ENCODE results near the gene AK9. TPM values are rescaled to one million over a fixed set of nuclear protein-coding genes. Genes with fewer than 3 reads are reported as not detected.

Gene AK9
- polyA plus RNA-seq, 1 of the 3 experiments (the other 2 are of a cell fraction), result 0.76 TPM

GRCh38 chr6:109678240-109678639 is 12.8 kb downstream of the AK9 start:
- Histone ChIP-seq H3K9ac (no peak overlapping the region), H3K9me3 (no peaks in the 10 kb centered on the region), H3K79me2 (ENCODE audit: insufficient read depth) (no peaks in the 10 kb centered on the region), H3K4me1 (ENCODE audit: control insufficient read depth in 1 of 2, insufficient read depth in 2 of 2, low read depth in 1 of 2, low read length in 1 of 2) (no peaks in the 10 kb centered on the region), H2AFZ (ENCODE audit: low read depth) (no peak overlapping the region), H4K20me1 (ENCODE audit: insufficient read depth) (no peaks in the 10 kb centered on the region), H3K27me3 (ENCODE audit: insufficient read depth) (no peaks in the 10 kb centered on the region), H3K4me3 (ENCODE audit: low read depth in 2 of 2, low read length in 1 of 2) (no peak overlapping the region), H3F3A (replicated peaks; ENCODE audit: insufficient read depth) (no peaks in the 10 kb centered on the region), H3K9me2 (no peaks in the 10 kb centered on the region), H3K4me2 (no peak overlapping the region), H3K27ac (ENCODE audit: low read depth in 2 of 2, low read length in 1 of 2) (no peak overlapping the region), H3K36me3 (replicated peaks in 1 of 2; ENCODE audit: control insufficient read depth in 1 of 2, insufficient read depth in 2 of 2, low read length in 1 of 2) (no peaks in the 10 kb centered on the region)
- ChIA-PET CTCF (interaction anchor here (1.0 kb wide), 1 partner anchor 360 kb away, joined by 3 read pairs; no protein-coding TSS in a partner anchor), POLR2A (no interaction called here)
- no peak for DNase-seq
- TF ChIP-seq SMC3 (IDR thresholded peaks at IDR 0.05; ENCODE audit: low read depth, low read length) (no peak), TCF12 (IDR thresholded peaks at IDR 0.05) (no peak), ELF1 (IDR thresholded peaks at IDR 0.05) (no peak), EP300 (IDR thresholded peaks at IDR 0.05; ENCODE audit: borderline replicate concordance in 1 of 2, low read depth in 1 of 2, low read length in 1 of 2) (no peak), MXI1 (IDR thresholded peaks at IDR 0.05; ENCODE audit: low read depth, low read length) (no peak), ZBTB33 (IDR thresholded peaks at IDR 0.05; ENCODE audit: borderline replicate concordance, low read depth) (no peak), RAD21 (IDR thresholded peaks at IDR 0.05; ENCODE audit: low read length) (no peak), PBX3 (IDR thresholded peaks at IDR 0.05) (no peak), REST (IDR thresholded peaks at IDR 0.05; ENCODE audit: low read depth, low read length) (no peak)
- 41% methylated on average over 4 of the region's 4 CpGs for WGBS (ENCODE audit: low lambda C conversion rate)

- 0 out of 4 replicates have a peak, but pooled peaks cover 0 to 2% of the 10 kb centered on the region in 2 experiments for H3K4me1 ChIP-seq (ENCODE audit: control insufficient read depth in 1 of 2, insufficient read depth in 2 of 2, low read depth in 1 of 2, low read length in 1 of 2)
- no peaks in the 10 kb centered on the region for H3K9me2 ChIP-seq
- POLR2A ChIA-PET, result no interaction called here
- H3K4me3 ChIP-seq (ENCODE audit: low read depth in 2 of 2, low read length in 1 of 2), result no peak overlapping the region
- no peaks in the 10 kb centered on the region for H3K36me3 ChIP-seq (replicated peaks in 1 of 2; ENCODE audit: control insufficient read depth in 1 of 2, insufficient read depth in 2 of 2, low read length in 1 of 2)
- peaks cover under 1% of the 10 kb centered on the region for H3F3A ChIP-seq (replicated peaks; ENCODE audit: insufficient read depth)
- no peak overlapping the region for H3K27ac ChIP-seq (ENCODE audit: low read depth in 2 of 2, low read length in 1 of 2)
- H3K9me3 ChIP-seq, result no peaks in the 10 kb centered on the region
- 75% methylated on average over 1 of the region's 1 CpG for WGBS (ENCODE audit: low lambda C conversion rate)
- H3K79me2 ChIP-seq (ENCODE audit: insufficient read depth), result no peaks in the 10 kb centered on the region
- no peak for DNase-seq
- no peaks in the 10 kb centered on the region for H3K27me3 ChIP-seq (ENCODE audit: insufficient read depth)
- no peak overlapping the region for H2AFZ ChIP-seq (ENCODE audit: low read depth)
- CTCF ChIA-PET, result no interaction called here
- no peak overlapping the region for H3K4me2 ChIP-seq
- H4K20me1 ChIP-seq (ENCODE audit: insufficient read depth), result no peaks in the 10 kb centered on the region
- no peak overlapping the region for H3K9ac ChIP-seq
- TF ChIP-seq MAX (IDR thresholded peaks at IDR 0.05; ENCODE audit: low read depth) (no peak), CHD2 (IDR thresholded peaks at IDR 0.05; ENCODE audit: low read length, partially characterized antibody) (no peak), EZH2phosphoT487 (IDR thresholded peaks at IDR 0.05; ENCODE audit: borderline replicate concordance, low read depth) (no peak), USF1 (IDR thresholded peaks at IDR 0.05; ENCODE audit: borderline replicate concordance, low read depth) (no peak), POLR2AphosphoS5 (IDR thresholded peaks at IDR 0.05; ENCODE audit: low read depth, low read length) (no peak), TEAD4 (IDR thresholded peaks at IDR 0.05; ENCODE audit: borderline replicate concordance, insufficient read depth) (no peak), MXI1 (IDR thresholded peaks at IDR 0.05; ENCODE audit: low read depth, low read length) (no peak), NFIC (IDR thresholded peaks at IDR 0.05; ENCODE audit: borderline replicate concordance) (no peak), PBX3 (IDR thresholded peaks at IDR 0.05) (no peak)
Measured at GRCh38 chr6:109676724-109677123, 14.3 kb downstream of the AK9 start.
